Esophagus muscularis mucosa (tissue), 4 donors: ENCODE data around the gene MRPL43. TPM values are rescaled to one million over a fixed set of nuclear protein-coding genes. Genes with fewer than 3 reads are reported as not detected.
A peak's percentile ranks its signal among the peaks of the same experiment; 100 is the strongest.

Source experiments
- DNase-seq: peaks from one replicate; pipeline ENCODE4 v3.0.0-alpha.2; 2017; ENCODE audit errors: extremely low spot score
- H3K27ac ChIP-seq, 4 donors: fragments of 200-600 bp; sonication (generic); replicated peaks in 1 of 4; 1 replicate in 3 of 4; 2 replicates in 1 of 4; pipeline ENCODE4 v1.5.1; 2016 to 2019; ENCODE audit warnings: mild to moderate bottlenecking in 1 of 4
- H3K27me3 ChIP-seq, 4 donors: fragments of 200-600 bp; sonication (generic); one replicate each; pipeline versions ENCODE4 v1.5.1 to v1.6.0; 2016 to 2019
- H3K36me3 ChIP-seq, 4 donors: fragments of 200-600 bp; sonication (generic); one replicate each; pipeline ENCODE4 v1.5.1; 2016 to 2019
- H3K4me1 ChIP-seq, 4 donors: fragments of 200-600 bp; sonication (generic); one replicate each; pipeline ENCODE4 v1.5.1; 2016 to 2019
- H3K4me3 ChIP-seq, 4 donors: fragments of 200-600 bp; sonication (generic); 1 replicate in 2 of 4; 2 replicates in 2 of 4; pipeline ENCODE4 v1.5.1; 2016 to 2019; ENCODE audit warnings: mild to moderate bottlenecking in 4 of 4, moderate library complexity in 1 of 4
- H3K9me3 ChIP-seq, 4 donors: fragments of 200-600 bp; sonication (generic); 1 replicate in 3 of 4; 2 replicates in 1 of 4; pipeline ENCODE4 v1.5.1; 2016 to 2019
- CTCF ChIP-seq, 3 experiments: fragments of 200-600 bp in 2 of 3; fragments of 450-650 bp in 1 of 3; sonication (generic) in 2 of 3; IDR thresholded peaks; one replicate each; pipeline ENCODE4 v1.5.1; 2017 to 2019; ENCODE audit warnings: antibody characterized with exemption in 3 of 3, mild to moderate bottlenecking in 2 of 3, moderate library complexity in 1 of 3
- EP300 ChIP-seq: sonication (generic); formaldehyde crosslinking; IDR thresholded peaks from one replicate; pipeline ENCODE4 v1.6.1; 2017; ENCODE audit warnings: antibody characterized with exemption
- POLR2A ChIP-seq: fragments of 450-650 bp; IDR thresholded peaks from one replicate; pipeline ENCODE4 v1.6.1; 2017; ENCODE audit warnings: antibody characterized with exemption, moderate library complexity, mild to moderate bottlenecking, low read depth
- POLR2AphosphoS5 ChIP-seq, 2 donors: sonication (generic); formaldehyde crosslinking; IDR thresholded peaks; one replicate each; pipeline ENCODE4 v1.6.1; 2017; ENCODE audit warnings: antibody characterized with exemption in 2 of 2
- WGBS: methylation state at CpG from one replicate; pipeline ENCODE4 v1.1.5; 2018; 5-methylcytosine and 5-hydroxymethylcytosine counted together
- intact Hi-C: fragments of 100-400 bp; cut with DNase I; formaldehyde crosslinking; loops from one replicate; pipeline ENCODE4 v1.15.1; 2023
- total RNA-seq, 4 donors: library from RNA; depleted of rRNA; stranded (reverse); fragments of >200 nt; gene quantifications; one replicate each; pipeline versions ENCODE4 v1.1.0 to v1.2.1, GENCODE V29; 2016

Gene MRPL43
- total RNA-seq, 4 donors from 2014 or later: 54.4 to 98.8 (median 82.4) TPM

DNA sequence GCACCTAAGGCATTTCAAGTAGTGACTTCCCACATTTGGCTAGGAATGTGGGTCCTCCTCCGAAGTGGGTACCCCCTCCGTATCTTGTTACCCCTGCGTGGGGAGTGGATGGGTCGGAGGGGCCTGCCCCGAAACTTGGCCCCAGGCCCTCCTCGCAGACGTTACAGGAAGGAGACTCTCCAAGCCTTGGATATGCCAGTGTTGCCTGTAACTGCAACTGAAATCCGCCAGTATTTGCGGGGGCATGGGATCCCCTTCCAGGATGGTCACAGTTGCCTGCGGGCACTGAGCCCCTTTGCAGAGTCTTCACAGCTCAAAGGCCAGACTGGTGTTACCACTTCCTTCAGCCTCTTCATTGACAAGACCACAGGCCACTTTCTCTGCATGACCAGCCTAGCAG is 869 bp upstream of the MRPL43 start:
- 77% methylated on average over 9 of the region's 10 CpGs for WGBS
- Histone ChIP-seq H3K9me3 (no peaks in the 10 kb centered on the region), H3K4me3 (peak overlapping the region; percentile 76 to 92 (median 90)), H3K27ac (no peak overlapping the region), H3K36me3 (peaks cover 15 to 63% (median 50%) of the 10 kb centered on the region in 4 donors), H3K4me1 (peaks cover 22 to 51% (median 38%) of the 10 kb centered on the region in 4 donors), H3K27me3 (no peaks in the 10 kb centered on the region)
- intact Hi-C loops: loop anchor here (5.0 kb wide), 1 partner anchor 39 kb away; no protein-coding TSS in a partner anchor
- DNase-seq: no peak
- TF ChIP-seq POLR2A (no peak), POLR2AphosphoS5 (IDR thresholded peaks at IDR 0.05) (no peak), EP300 (no peak), CTCF (IDR thresholded peaks at IDR 0.05) (no peak)

GRCh38 chr10:100987685-100988049 is 370 bp upstream of the MRPL43 start:
- no peaks in the 10 kb centered on the region for H3K27me3 ChIP-seq
- intact Hi-C loops: loop anchor here (5.0 kb wide), 1 partner anchor 40 kb away; no protein-coding TSS in a partner anchor
- H3K9me3 ChIP-seq: no peaks in the 10 kb centered on the region
- H3K27ac ChIP-seq: peak overlapping the region; percentile 77 to 86 (median 82)
- DNase-seq: no peak
- TF ChIP-seq POLR2A (no peak), POLR2AphosphoS5 (IDR thresholded peaks at IDR 0.05) (no peak), EP300 (no peak), CTCF (IDR thresholded peaks at IDR 0.05) (no peak)
- peaks cover 22 to 51% (median 38%) of the 10 kb centered on the region in 4 donors for H3K4me1 ChIP-seq
- H3K36me3 ChIP-seq: peaks cover 10 to 63% (median 52%) of the 10 kb centered on the region in 4 donors
- H3K4me3 ChIP-seq: peak overlapping the region; percentile 76 to 92 (median 90)
- WGBS: 2% methylated on average over 15 of the region's 15 CpGs

DNA sequence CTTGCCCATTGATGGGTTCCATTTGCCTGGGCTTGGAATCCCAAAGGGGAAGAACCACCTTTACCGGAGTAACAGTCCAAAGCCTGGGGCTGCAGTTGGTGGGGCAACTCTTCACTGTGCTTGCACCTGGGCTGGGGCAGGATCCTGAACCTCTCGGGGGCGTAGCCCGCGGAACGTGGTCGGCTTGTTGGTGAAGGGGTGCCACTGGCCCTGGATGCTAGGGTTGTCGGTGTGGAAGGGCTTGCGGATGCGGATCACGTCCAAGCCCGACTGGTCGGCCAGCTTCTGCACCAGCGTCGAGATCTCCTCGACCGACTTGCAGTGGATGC is 710 bp downstream of the MRPL43 start:
- TF ChIP-seq POLR2A (no peak), POLR2AphosphoS5 (IDR thresholded peaks at IDR 0.05) (no peak), EP300 (no peak), CTCF (IDR thresholded peaks at IDR 0.05) (no peak)
- DNase-seq: no peak
- peaks cover 22 to 51% (median 38%) of the 10 kb centered on the region in 4 donors for H3K4me1 ChIP-seq
- no peaks in the 10 kb centered on the region for H3K27me3 ChIP-seq
- peak overlapping the region; percentile 76 to 92 (median 90) for H3K4me3 ChIP-seq
- H3K27ac ChIP-seq: peak overlapping the region; percentile 77 to 86 (median 82)
- peaks cover 9 to 68% (median 59%) of the 10 kb centered on the region in 4 donors for H3K36me3 ChIP-seq
- 48% methylated on average over 8 of the region's 17 CpGs for WGBS
- no peaks in the 10 kb centered on the region for H3K9me3 ChIP-seq
- intact Hi-C loops: loop anchor here (5.0 kb wide), 1 partner anchor 41 kb away; no protein-coding TSS in a partner anchor

- no peak for DNase-seq
- TF ChIP-seq EP300: no peak
- no peak for TF ChIP-seq CTCF (IDR thresholded peaks at IDR 0.05)
- no peak for TF ChIP-seq POLR2AphosphoS5 (IDR thresholded peaks at IDR 0.05)
- no peak for TF ChIP-seq POLR2A
- H3K36me3 ChIP-seq: peaks cover 9 to 68% (median 59%) of the 10 kb centered on the region in 4 donors
- peaks cover 22 to 49% (median 38%) of the 10 kb centered on the region in 4 donors for H3K4me1 ChIP-seq
- 69% methylated on average over 5 of the region's 5 CpGs for WGBS
- intact Hi-C loops: loop anchor here (5.0 kb wide), 1 partner anchor 42 kb away; no protein-coding TSS in a partner anchor
- H3K9me3 ChIP-seq: no peaks in the 10 kb centered on the region
- no peak overlapping the region for H3K27ac ChIP-seq
- no peaks in the 10 kb centered on the region for H3K27me3 ChIP-seq
- H3K4me3 ChIP-seq: no peak overlapping the region
These were observed 2.0 kb downstream of the MRPL43 start for GRCh38 chr10:100985336-100985735.
